K562 treated with DMSO at 1 percent for 4 hours (cell line): ENCODE data around the gene INAFM2. TPM values are rescaled to one million over a fixed set of nuclear protein-coding genes. Genes with fewer than 3 reads are reported as not detected.

Source experiments
- total RNA-seq: library from RNA; unstranded; fragments of 300-600 nt; gene quantifications from 2 replicates; pipeline ENCODE4 v1.2.3, GENCODE V29; 2022; ENCODE audit not compliant: insufficient read depth

Gene INAFM2
- 17.2 and 18.2 TPM in 2 replicates for total RNA-seq

DNA sequence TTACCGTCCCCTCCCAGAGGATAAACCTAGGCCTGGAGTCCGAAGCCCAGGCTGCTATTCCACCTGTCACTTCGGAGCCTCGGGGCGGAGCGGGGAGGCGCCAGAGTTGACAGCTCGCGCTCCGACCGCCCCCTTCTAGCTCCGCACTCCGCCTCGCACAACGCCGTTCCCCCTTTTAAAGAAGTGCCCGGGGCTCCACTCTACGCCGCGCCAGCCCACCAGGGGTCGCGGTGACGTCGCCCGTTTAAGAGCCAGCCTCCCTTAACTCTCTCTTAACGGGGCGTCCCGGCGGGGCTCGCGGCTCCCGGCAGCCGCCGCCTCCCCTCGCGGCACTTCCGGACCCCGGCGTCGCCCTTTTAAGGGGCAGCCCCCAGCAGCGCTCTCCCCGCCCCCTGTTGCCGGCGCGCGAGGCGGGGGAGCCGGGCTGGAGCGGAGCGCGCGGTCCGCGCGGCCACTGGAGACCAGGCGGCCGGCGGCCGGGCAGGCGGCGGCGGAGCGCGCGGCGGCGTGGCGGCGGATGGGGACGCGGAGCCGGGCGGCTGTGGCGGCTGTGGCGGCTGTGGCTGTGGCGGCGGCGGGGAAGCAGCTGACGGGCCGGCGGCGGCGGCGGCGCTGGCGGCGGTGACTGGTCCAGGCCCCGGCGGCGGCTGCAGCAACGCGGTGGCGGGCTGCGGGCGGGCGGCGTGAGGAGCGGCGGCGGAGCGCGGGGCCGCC is at the start of gene INAFM2:
Gene INAFM2 (plus strand): TSS at position 454 of the 714 bp plus-strand sequence. CDS start 364 bp downstream, outside the sequence.

DNA sequence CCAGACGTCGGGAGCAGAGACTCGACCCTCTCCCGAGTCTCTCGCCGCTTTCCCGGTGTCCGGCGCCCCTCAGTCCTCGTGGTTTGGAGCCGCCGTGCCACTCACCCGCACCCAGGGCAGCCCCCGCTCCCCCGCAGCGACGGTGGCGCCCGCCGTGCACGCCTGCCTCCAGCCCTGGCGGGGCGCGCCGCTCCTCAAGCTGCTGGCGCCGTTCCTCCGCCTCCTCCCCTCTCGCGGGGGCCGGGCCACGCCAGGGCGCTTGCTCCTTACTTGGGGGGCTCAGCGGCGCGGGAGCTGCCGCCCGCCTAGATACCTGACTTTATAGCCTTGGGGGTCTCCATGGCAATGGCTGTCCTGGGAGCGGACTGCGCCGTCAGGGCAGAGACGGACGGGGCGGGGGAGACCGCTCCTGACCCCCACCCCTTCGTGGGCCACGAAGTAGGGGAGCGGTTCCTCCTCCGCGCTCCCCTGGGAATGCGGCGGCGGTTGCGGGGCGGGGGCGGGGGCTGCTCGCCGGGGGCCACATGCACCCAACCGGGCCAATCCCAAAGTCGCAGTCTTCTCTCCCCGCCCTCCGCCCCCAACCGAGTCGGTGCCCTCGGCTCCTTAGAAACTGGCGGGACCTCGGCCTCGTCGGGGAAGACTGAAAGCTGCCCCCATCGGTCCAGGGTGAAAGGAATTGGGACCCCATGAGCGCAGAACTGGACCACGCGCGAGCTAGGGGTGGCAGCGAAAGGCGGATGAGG is 40.5 kb upstream of the INAFM2 start, which contains the start of gene ANKRD63:
Gene ANKRD63 (minus strand): TSS at position 196 of the 746 bp plus-strand sequence. CDS start 478 bp downstream, outside the sequence.

DNA sequence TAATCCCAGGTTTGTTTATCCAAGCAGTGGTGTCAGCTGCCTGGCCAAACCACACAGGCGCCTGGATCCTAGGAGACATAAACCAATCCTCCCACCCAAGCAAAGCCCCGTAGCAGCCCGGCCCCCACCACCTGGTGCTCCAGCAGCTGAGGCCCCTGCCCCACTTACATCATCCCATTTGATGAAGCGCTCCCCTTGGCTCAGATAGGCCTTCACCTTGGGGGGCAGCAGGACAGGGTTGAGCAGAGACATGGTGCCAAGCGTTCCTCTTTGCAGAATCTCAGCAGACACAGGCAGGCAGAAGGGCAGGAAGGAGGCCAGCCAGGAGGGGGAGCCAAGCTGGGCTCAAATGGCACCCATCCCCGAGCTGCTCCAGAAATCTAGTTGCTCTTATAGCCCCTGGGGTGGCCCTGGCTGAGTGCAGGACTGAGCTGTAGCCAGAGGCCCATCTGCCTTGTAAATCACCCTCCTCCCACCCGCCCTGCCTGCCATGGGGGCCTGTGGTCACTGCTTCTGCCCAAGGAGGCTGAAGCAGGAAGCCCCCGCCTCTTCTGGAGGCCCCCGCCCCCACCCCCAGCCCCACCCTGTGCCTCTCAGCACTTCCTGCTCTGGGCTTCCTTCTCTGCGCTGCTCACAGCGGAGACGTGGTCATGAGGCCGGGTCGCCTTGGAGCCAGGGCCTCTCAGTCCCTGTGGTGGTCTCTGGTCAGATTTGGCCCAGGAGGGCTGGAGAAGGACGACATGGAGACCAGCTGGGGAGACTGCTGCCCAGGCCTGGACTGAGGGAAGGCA is 15.9 kb upstream of the INAFM2 start, which contains the start of gene PLCB2:
Gene PLCB2 (minus strand): TSS at position 515 of the 791 bp plus-strand sequence. CDS start 263 bp downstream, at position 252.

DNA sequence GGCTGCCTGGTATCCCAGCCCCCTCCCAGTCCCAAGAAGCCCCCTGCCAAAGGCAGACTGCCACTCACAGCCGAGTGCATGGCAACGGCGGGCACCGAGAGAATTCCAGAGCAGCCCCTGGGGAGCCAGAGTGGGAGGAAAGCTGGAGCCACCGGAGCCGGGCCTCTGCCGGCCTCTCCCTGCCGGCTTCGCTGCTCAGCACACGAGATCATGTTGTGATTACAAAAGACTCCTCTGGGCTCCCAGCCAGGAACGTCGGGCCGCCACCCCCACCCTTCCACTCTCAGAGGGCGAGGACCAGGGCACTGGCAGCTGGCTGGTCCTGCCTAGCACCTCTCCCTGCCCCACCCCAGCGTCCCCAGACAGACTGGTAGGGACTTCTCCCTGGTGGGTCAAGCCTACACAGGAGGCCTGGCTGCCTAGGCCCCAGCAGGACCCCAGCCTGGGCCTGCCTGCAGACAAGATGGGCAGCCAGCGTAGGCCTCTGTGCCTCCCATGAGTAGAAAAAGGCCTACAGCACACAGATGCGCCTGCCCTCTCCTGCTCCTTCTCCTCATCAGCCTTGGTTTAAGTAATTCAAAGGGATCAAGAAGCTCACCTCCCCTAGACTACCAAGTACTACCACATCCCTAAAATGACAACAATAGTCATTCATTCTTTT is 17.4 kb downstream of the INAFM2 start, which contains the start of gene CCDC9B:
Gene CCDC9B (minus strand): TSS at position 200 of the 661 bp plus-strand sequence. CDS start 120 bp downstream, at position 80.

DNA sequence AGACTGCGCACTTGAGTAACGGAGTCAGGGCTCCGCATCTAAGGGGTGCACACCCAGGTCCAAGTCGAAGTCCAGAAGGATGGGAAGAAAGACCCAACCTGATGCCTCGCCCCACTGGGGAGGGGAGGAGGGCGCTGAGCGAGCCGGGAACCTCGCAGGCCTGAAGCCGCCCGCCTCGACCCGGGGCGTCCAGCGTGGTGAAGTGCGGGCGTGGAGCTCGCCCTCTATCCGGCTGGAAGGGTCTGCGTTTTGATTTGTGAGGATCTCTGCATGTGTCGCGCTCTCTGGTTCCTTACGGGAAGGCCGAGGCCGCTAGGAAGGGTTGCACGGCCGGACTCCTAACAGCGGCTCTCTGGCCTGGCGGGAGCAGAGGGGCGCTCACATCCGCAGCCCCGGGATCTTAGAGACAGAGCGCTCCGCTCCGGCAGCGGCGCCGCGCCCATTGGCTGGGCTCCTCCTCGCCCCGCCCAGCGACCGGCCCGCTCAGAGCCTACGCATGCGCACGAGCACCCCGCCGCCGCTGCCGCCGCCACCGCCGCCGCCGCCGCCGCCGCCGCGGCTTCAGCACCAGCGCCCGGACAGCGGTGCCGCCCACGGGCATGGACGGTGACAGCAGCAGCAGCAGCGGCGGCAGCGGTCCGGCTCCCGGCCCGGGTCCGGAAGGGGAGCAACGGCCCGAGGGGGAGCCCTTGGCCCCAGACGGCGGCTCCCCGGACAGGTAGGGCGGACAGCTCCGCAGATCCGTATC is 34.4 kb downstream of the INAFM2 start, which contains the start of gene DISP2:
Gene DISP2 (plus strand): TSS at position 497 of the 748 bp plus-strand sequence. CDS start 103 bp downstream, at position 600.

Other genes with a start within 250 kb of the INAFM2 start
- gene BMF, start 214.8 kb upstream of the INAFM2 start, total RNA-seq = 6.7 and 9.7 TPM in 2 replicates
- gene BUB1B, start 162.6 kb upstream of the INAFM2 start, total RNA-seq = 27.4 and 37.9 TPM in 2 replicates
- gene PAK6, start 84.6 kb upstream of the INAFM2 start, total RNA-seq = 0.36 TPM in 1 of 2 replicates, not detected in the other
- 1.1 TPM in 1 of 2 replicates, not detected in the other for gene ANKRD63, start 40.6 kb upstream of the INAFM2 start, total RNA-seq
- gene PLCB2, start 15.8 kb upstream of the INAFM2 start, total RNA-seq = 9.6 and 13.9 TPM in 2 replicates
- gene CCDC9B, start 17.2 kb downstream of the INAFM2 start, total RNA-seq = 0.57 TPM in 1 of 2 replicates, not detected in the other
- not detected in 2 replicates for gene PHGR1, start 27.3 kb downstream of the INAFM2 start, total RNA-seq
- not detected in 2 replicates for gene DISP2, start 34.5 kb downstream of the INAFM2 start, total RNA-seq
- gene KNSTRN, start 59.0 kb downstream of the INAFM2 start, total RNA-seq = 14.9 and 20.8 TPM in 2 replicates
- 1.9 and 3.5 TPM in 2 replicates for gene IVD, start 82.1 kb downstream of the INAFM2 start, total RNA-seq
- gene BAHD1, start 117.3 kb downstream of the INAFM2 start, total RNA-seq = 16.6 and 25.0 TPM in 2 replicates
- gene CHST14, start 147.3 kb downstream of the INAFM2 start, total RNA-seq = 10.2 and 12.4 TPM in 2 replicates
- 17.2 and 26.3 TPM in 2 replicates for gene CCDC32, start 241.3 kb downstream of the INAFM2 start, total RNA-seq
- 9.7 and 9.8 TPM in 2 replicates for gene RPUSD2, start 245.6 kb downstream of the INAFM2 start, total RNA-seq